GM18873 (cell line): ENCODE measurements around the gene TOR1AIP1.

Experiments
- ATAC-seq: cut with Tn5 transposase; IDR thresholded peaks from one replicate; pipeline ENCODE4 v1.9.1; 2021; ENCODE audit warnings: mild to moderate bottlenecking, moderate library complexity, moderate number of reproducible peaks; ENCODE audit not compliant: unreplicated experiment, low FRiP score

Gene TOR1AIP1

GRCh38 chr1:179877586-179878265, 4.4 kb upstream of the TOR1AIP1 start, which contains the start of gene TOR1AIP2:
Gene TOR1AIP2, minus strand, starts transcription at chr1:179877803. Its CDS starts 25,138 bp downstream, at chr1:179852665.
- peak; percentile 44 for ATAC-seq

GRCh38 chr1:179879797-179880196, 2.3 kb upstream of the TOR1AIP1 start:
- ATAC-seq, result no peak

- ATAC-seq, result peak; percentile 0
These were observed 338 bp upstream of the TOR1AIP1 start for GRCh38 chr1:179881642-179882252.

GRCh38 chr1:179883040-179883744, 1.1 kb downstream of the TOR1AIP1 start:
- no peak for ATAC-seq

- no peak for ATAC-seq
These were observed 1.7 kb downstream of the TOR1AIP1 start for GRCh38 chr1:179883745-179884138.

GRCh38 chr1:179888071-179888470, 6.0 kb downstream of the TOR1AIP1 start:
- ATAC-seq, result no peak

GRCh38 chr1:179889589-179889988, 7.5 kb downstream of the TOR1AIP1 start:
- ATAC-seq, result no peak

GRCh38 chr1:179910934-179911333, 28.8 kb downstream of the TOR1AIP1 start:
- no peak for ATAC-seq

- ATAC-seq, result no peak
These were observed 29.7 kb downstream of the TOR1AIP1 start for GRCh38 chr1:179911812-179912211.

- no peak for ATAC-seq
These were observed 35.7 kb downstream of the TOR1AIP1 start for GRCh38 chr1:179917601-179918429.

- no peak for ATAC-seq
These were observed 39.4 kb downstream of the TOR1AIP1 start for GRCh38 chr1:179921472-179921871.

GRCh38 chr1:179921981-179922872, 40.1 kb downstream of the TOR1AIP1 start:
- ATAC-seq, result no peak

GRCh38 chr1:179923029-179923428, 40.9 kb downstream of the TOR1AIP1 start:
- ATAC-seq, result no peak

- no peak for ATAC-seq
These were observed 42.2 kb downstream of the TOR1AIP1 start for GRCh38 chr1:179924268-179924667.

GRCh38 chr1:179925302-179925701, 43.2 kb downstream of the TOR1AIP1 start:
- ATAC-seq, result no peak

- ATAC-seq, result no peak
These were observed 44.1 kb downstream of the TOR1AIP1 start for GRCh38 chr1:179925922-179926849.

- ATAC-seq, result no peak
These were observed 44.7 kb downstream of the TOR1AIP1 start for GRCh38 chr1:179926850-179927205.

GRCh38 chr1:179929955-179930798, 48.1 kb downstream of the TOR1AIP1 start:
- ATAC-seq, result no peak
